Right cardiac atrium (tissue), 5 donors: ENCODE results near the gene DIP2B. TPM values are rescaled to one million over a fixed set of nuclear protein-coding genes. Genes with fewer than 3 reads are reported as not detected.
"Not testable (repeated sequence)": the region's sequence is repeated elsewhere in the genome, so short reads cannot be mapped to it uniquely, and the experiment has no call there.

Source experiments
- ATAC-seq, 2 donors: fragments of 200-7000 bp; cut with Tn5 transposase; one replicate each; pipeline versions ENCODE4 v1.8.0 to v1.9.1; 2020; ENCODE audit warnings: moderate library complexity in 2 of 2, mild to moderate bottlenecking in 1 of 2
- DNase-seq, 3 donors: peaks; one replicate each; pipeline ENCODE4 v3.0.0-alpha.2; 2020
- H3K27ac ChIP-seq: one replicate; pipeline ENCODE4 v1.5.1; 2013; ENCODE audit warnings: mild to moderate bottlenecking, low read length, control low read depth, moderate library complexity
- H3K27me3 ChIP-seq: one replicate; pipeline ENCODE4 v1.6.1; 2013; ENCODE audit not compliant: control insufficient read depth, insufficient read depth
- H3K4me1 ChIP-seq: one replicate; pipeline ENCODE4 v1.6.1; 2013; ENCODE audit warnings: low read length; ENCODE audit not compliant: control insufficient read depth, insufficient read depth
- H3K4me3 ChIP-seq: one replicate; pipeline ENCODE4 v1.5.1; 2013; ENCODE audit warnings: low read length, control low read depth
- H3K9me3 ChIP-seq: one replicate; pipeline ENCODE4 v1.6.1; 2013; ENCODE audit warnings: low read length; ENCODE audit not compliant: control insufficient read depth
- WGBS: extraction: QIAGEN DNeasy Blood & Tissue Kit; methylation state at CpG from one replicate; pipeline ENCODE4 v1.1.7; 2013; 5-methylcytosine and 5-hydroxymethylcytosine counted together
- intact Hi-C, 4 donors: fragments of 100-400 bp; cut with DNase I; formaldehyde crosslinking; loops; one replicate each; pipeline versions ENCODE4 v1.11.0 to v1.14.0; 2022 to 2023
- polyA plus RNA-seq: library from polyadenylated mRNA; stranded (reverse); fragments of 200-250 nt; gene quantifications from one replicate; pipeline ENCODE4 v1.2.3, GENCODE V29; 2013
- total RNA-seq, 4 donors: library from RNA; stranded (reverse); fragmentation: NEBNext Ultra II Directional; extraction: Animal tissue kit (Norgen Biotek cat#: 25700); gene quantifications; one replicate each; pipeline ENCODE4 v1.2.1, GENCODE V29; 2021
- donor health status: healthy with polysubstance abuse.
- donor health status: DM: no; HTN: yes; CAD: no.
- donor health status: DM: no; HTN: no; CAD: no.
- donor health status: DM: no; HTN: yes; CAD: no; lungs with severe emphysema.
- donor health status: DM: yes; HTN: yes; CAD: no.

DIP2B gene
- total and polyA plus RNA-seq, 5 donors = 3.8 to 16.8 (median 11.8) TPM

DNA sequence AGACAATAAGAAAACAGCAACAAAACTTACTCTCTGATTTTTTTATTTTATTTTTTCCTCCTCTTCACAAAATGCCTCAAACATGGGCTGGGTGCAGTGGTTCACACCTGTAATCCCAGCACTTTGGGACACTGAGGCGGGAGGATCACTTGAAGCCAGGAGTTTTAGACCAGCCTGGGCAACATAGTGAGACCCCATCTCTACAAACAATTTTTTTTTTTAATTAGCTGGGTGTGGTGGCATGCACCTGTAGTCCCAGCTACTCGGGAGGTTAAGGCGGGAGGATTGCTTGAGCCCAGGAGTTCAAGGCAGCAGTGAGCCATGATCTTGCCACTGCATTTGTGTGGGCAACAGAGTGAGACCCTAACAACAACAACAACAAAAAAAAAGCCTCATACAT, 176.3 kb downstream of the DIP2B start:
- WGBS = over 99% methylated on average over 3 of the region's 3 CpGs
- H3K4me3 ChIP-seq, H3K4me1 ChIP-seq, intact Hi-C loops, H3K27me3 ChIP-seq, H3K9me3 ChIP-seq, DNase-seq, H3K27ac ChIP-seq, ATAC-seq: not testable (repeated sequence)

- Histone ChIP-seq H3K9me3 (no peaks in the 10 kb centered on the region), H3K4me1 (no peaks in the 10 kb centered on the region), H3K27ac (no peak overlapping the region), H3K4me3 (no peak overlapping the region), H3K27me3 (no peaks in the 10 kb centered on the region)
- WGBS = 75% methylated on average over 1 of the region's 1 CpG
- ATAC-seq = no peak
- intact Hi-C loops = no loop called here
- no peak for DNase-seq
Observed at GRCh38 chr12:50685641-50686040, 180.9 kb downstream of the DIP2B start.

GRCh38 chr12:50686406-50686805, 181.6 kb downstream of the DIP2B start:
- H3K9me3 ChIP-seq = no peaks in the 10 kb centered on the region
- 93% methylated on average over 4 of the region's 4 CpGs for WGBS
- no peak overlapping the region for H3K4me3 ChIP-seq
- no peak for ATAC-seq
- H3K4me1 ChIP-seq = no peaks in the 10 kb centered on the region
- intact Hi-C loops = no loop called here
- H3K27me3 ChIP-seq = no peaks in the 10 kb centered on the region
- H3K27ac ChIP-seq = no peak overlapping the region
- DNase-seq = no peak

DNA sequence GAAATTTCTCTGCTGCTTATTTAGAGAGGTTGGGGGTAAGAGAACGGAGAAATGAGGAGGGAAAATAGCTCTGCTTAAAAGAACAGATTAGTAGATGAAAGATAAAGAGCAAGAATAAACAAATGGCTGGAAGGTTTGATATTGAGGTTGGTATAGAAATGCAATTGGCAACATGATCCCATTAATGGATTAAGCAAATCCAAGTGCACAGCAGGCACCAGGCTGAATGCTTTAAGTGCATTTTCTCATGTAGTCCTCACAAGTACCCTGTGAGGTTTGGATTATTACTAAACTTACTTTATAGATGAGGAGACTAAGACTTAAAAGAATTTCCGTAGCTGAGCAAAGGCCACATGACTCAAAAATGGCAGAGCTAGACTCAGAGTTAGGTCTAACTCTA, 182.2 kb downstream of the DIP2B start:
- intact Hi-C loops = no loop called here
- Histone ChIP-seq H3K27me3 (no peaks in the 10 kb centered on the region), H3K9me3 (no peaks in the 10 kb centered on the region), H3K4me1 (no peaks in the 10 kb centered on the region), H3K27ac (no peak overlapping the region), H3K4me3 (no peak overlapping the region)
- ATAC-seq (no peak), DNase-seq (no peak)
- 94% methylated on average over 2 of the region's 2 CpGs for WGBS

DNA sequence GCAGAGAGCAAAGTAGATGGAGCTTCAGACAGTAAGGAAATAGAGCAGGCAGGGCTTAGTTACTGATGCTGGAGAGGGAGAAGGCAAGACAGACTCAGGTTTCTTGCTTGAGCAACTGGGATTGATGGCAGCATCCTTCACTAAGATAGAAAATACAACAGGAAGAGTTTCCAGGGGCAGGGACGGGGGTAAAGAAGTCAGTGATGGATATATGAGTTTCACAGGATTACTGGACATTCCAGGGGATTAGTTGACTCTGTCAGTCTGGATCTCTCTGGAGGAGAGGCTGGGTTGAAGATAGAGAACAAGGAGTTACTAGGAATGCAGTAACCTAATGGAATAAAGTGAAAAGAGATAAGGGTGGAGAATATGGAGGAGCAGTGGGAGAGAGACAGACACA, 184.7 kb downstream of the DIP2B start:
- Histone ChIP-seq H3K27ac (no peak overlapping the region), H3K9me3 (no peaks in the 10 kb centered on the region), H3K27me3 (no peaks in the 10 kb centered on the region), H3K4me3 (no peak overlapping the region), H3K4me1 (no peaks in the 10 kb centered on the region)
- no peak for ATAC-seq
- intact Hi-C loops = no loop called here
- DNase-seq = no peak
- 85% methylated on average over 1 of the region's 1 CpG for WGBS

- ATAC-seq (peak; percentile 69 to 80), DNase-seq (peak; percentile 40 to 58 (median 54))
- H3K4me3 ChIP-seq = no peak overlapping the region
- intact Hi-C loops = no loop called here
- WGBS = 30% methylated on average over 3 of the region's 3 CpGs
- no peak overlapping the region for H3K27ac ChIP-seq
- no peaks in the 10 kb centered on the region for H3K9me3 ChIP-seq
- no peaks in the 10 kb centered on the region for H3K27me3 ChIP-seq
- no peaks in the 10 kb centered on the region for H3K4me1 ChIP-seq
Observed at GRCh38 chr12:50690925-50691324, 186.1 kb downstream of the DIP2B start.

- no peaks in the 10 kb centered on the region for H3K27me3 ChIP-seq
- ATAC-seq (no peak), DNase-seq (no peak)
- WGBS = 78% methylated on average over 4 of the region's 4 CpGs
- no peaks in the 10 kb centered on the region for H3K9me3 ChIP-seq
- no peak overlapping the region for H3K27ac ChIP-seq
- intact Hi-C loops = no loop called here
- H3K4me1 ChIP-seq = no peaks in the 10 kb centered on the region
- no peak overlapping the region for H3K4me3 ChIP-seq
Observed at GRCh38 chr12:50695961-50696360, 191.2 kb downstream of the DIP2B start.

- intact Hi-C loops = no loop called here
- ATAC-seq = no peak
Observed at GRCh38 chr12:50696931-50697330, 192.1 kb downstream of the DIP2B start.

GRCh38 chr12:50699154-50699553, 194.4 kb downstream of the DIP2B start:
- 97% methylated on average over 1 of the region's 1 CpG for WGBS
- intact Hi-C loops = no loop called here
- Histone ChIP-seq H3K4me3 (no peak overlapping the region), H3K27ac (no peak overlapping the region), H3K4me1 (no peaks in the 10 kb centered on the region), H3K27me3 (no peaks in the 10 kb centered on the region), H3K9me3 (no peaks in the 10 kb centered on the region)
- no peak for DNase-seq
- no peak for ATAC-seq

More at GRCh38 chr12:50696931-50697330, 192.1 kb downstream of the DIP2B start:
- Histone ChIP-seq H3K27me3 (no peaks in the 10 kb centered on the region), H3K27ac (no peak overlapping the region), H3K9me3 (no peaks in the 10 kb centered on the region), H3K4me3 (no peak overlapping the region), H3K4me1 (no peaks in the 10 kb centered on the region)
- 91% methylated on average over 7 of the region's 7 CpGs for WGBS
- DNase-seq = no peak

DNA sequence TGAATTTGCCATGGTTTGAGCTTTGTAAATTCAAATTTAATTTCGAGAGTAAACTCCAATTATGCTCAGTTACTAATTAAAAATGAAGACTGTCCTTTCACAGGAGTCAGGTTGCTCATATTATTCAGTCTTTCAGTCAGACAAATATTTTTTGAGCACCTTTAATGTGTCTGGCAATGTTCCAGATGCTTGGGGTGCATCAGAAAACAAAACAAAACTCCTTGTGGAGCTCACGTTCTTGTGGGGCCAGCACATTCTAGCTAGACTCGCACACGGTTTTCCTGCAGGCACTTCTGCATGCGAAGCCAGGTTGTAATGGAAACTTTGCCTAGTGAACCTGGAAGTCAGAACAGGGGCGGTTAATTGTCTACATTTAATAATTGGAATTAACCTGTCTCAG, 195.2 kb downstream of the DIP2B start:
- Histone ChIP-seq H3K27me3 (no peaks in the 10 kb centered on the region), H3K27ac (no peak overlapping the region), H3K4me1 (no peaks in the 10 kb centered on the region), H3K9me3 (no peaks in the 10 kb centered on the region), H3K4me3 (no peak overlapping the region)
- intact Hi-C loops = no loop called here
- 88% methylated on average over 6 of the region's 6 CpGs for WGBS
- DNase-seq (no peak), ATAC-seq (no peak)

- no peak for ATAC-seq
- Histone ChIP-seq H3K4me1 (no peaks in the 10 kb centered on the region), H3K27ac (no peak overlapping the region), H3K4me3 (no peak overlapping the region), H3K9me3 (no peaks in the 10 kb centered on the region), H3K27me3 (no peaks in the 10 kb centered on the region)
- DNase-seq = no peak
- intact Hi-C loops = no loop called here
Observed at GRCh38 chr12:50706606-50707005, 201.8 kb downstream of the DIP2B start.

DNA sequence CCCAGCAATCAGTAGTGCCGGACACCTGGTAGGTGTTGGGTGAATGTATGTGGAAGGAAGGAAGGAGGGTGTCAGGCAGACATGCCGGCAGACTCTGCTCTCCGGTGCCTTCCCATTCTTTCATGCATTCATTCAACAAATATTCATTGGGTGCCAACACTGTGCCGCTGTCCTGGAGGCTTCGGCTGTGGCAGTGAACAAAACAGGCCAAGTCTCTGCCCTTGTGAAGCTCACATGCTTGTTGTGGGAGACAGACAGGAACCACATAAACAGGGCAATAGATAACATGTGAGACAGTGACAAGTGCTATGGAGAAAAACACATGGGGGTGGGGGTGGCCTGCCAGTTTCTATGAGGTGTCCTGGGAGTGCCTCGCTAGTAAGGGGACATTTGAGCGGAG, 202.6 kb downstream of the DIP2B start:
- no peaks in the 10 kb centered on the region for H3K27me3 ChIP-seq
- WGBS = 73% methylated on average over 7 of the region's 7 CpGs
- ATAC-seq = peak; percentile 34 to 67
- no peak for DNase-seq
- H3K27ac ChIP-seq = no peak overlapping the region
- no peaks in the 10 kb centered on the region for H3K9me3 ChIP-seq
- intact Hi-C loops = no loop called here
- no peaks in the 10 kb centered on the region for H3K4me1 ChIP-seq
- no peak overlapping the region for H3K4me3 ChIP-seq
